Panc1 (cell line): ENCODE results near the gene PXK. TPM values are rescaled to one million over a fixed set of nuclear protein-coding genes. Genes with fewer than 3 reads are reported as not detected.

Source experiments
- ATAC-seq: fragments of 200-7000 bp; cut with Tn5 transposase; 2 replicates; pipeline ENCODE4 v1.9.1; 2020; ENCODE audit warnings: mild to moderate bottlenecking, moderate library complexity
- BruUV-seq: library from RNA; stranded (reverse); fragments of 400-500 nt; replicated peaks from 2 replicates; lab custom pipeline; 2021; lab: Mats Ljungman, UMichigan
- CTCF ChIA-PET: fragments of 300-600 bp; sonication (Branson Sonifier 250); formaldehyde crosslinking; loops from one replicate; lab custom pipeline; 2022; ENCODE audit warnings: antibody characterized with exemption; lab: Charles Lee
- POLR2A ChIA-PET: fragments of 300-600 bp; sonication (Branson Sonifier 250); formaldehyde crosslinking; loops from one replicate; lab custom pipeline; 2022; ENCODE audit warnings: antibody characterized with exemption; lab: Charles Lee
- DNase-seq: peaks from one replicate; pipeline ENCODE4 v3.0.0-alpha.2; 2010; ENCODE audit warnings: low read depth, low spot score
- H3K27ac ChIP-seq: 2 replicates; pipeline ENCODE4 v1.5.1; 2011; ENCODE audit warnings: mild to moderate bottlenecking, low read length, inconsistent platforms
- H3K27me3 ChIP-seq: fragments of 200-500 bp; sonication (Bioruptor generic); 2 replicates; pipeline ENCODE4 v1.6.0; 2014; ENCODE audit warnings: low read length, inconsistent platforms; ENCODE audit not compliant: control insufficient read depth, insufficient read depth
- H3K36me3 ChIP-seq: fragments of 200-500 bp; sonication (Bioruptor generic); 2 replicates; pipeline ENCODE4 v1.5.1; 2014; ENCODE audit warnings: inconsistent platforms, mild to moderate bottlenecking, low read length, moderate library complexity; ENCODE audit not compliant: control insufficient read depth, insufficient read depth
- H3K4me1 ChIP-seq: 2 replicates; pipeline ENCODE4 v1.5.1; 2011; ENCODE audit warnings: inconsistent platforms, mild to moderate bottlenecking, low read length, moderate library complexity; ENCODE audit not compliant: control insufficient read depth, insufficient read depth
- H3K4me3 ChIP-seq, 2 experiments: 2 replicates each; pipeline ENCODE4 v1.5.1; 2011 to 2012; ENCODE audit warnings: low read depth in 2 of 2, low read length in 2 of 2, mild to moderate bottlenecking in 2 of 2, inconsistent platforms in 1 of 2, moderate library complexity in 1 of 2
- H3K9me3 ChIP-seq: fragments of 200-500 bp; sonication (Bioruptor generic); 2 replicates; pipeline ENCODE4 v1.5.1; 2014; ENCODE audit warnings: low read depth, mild to moderate bottlenecking, inconsistent platforms, low read length, moderate library complexity; ENCODE audit not compliant: control insufficient read depth, insufficient read depth
- CTCF ChIP-seq: fragments of 450-650 bp; IDR thresholded peaks from 2 replicates; pipeline ENCODE4 v1.5.1; 2017; ENCODE audit warnings: mild to moderate bottlenecking
- POLR2AphosphoS5 ChIP-seq: IDR thresholded peaks from 2 replicates; pipeline ENCODE4 v1.6.1; 2012; ENCODE audit warnings: mild to moderate bottlenecking, low read depth, low read length, moderate library complexity
- REST ChIP-seq, 2 experiments: IDR thresholded peaks; 2 replicates each; pipeline ENCODE4 v1.6.1; 2011 to 2012; ENCODE audit warnings: low read depth in 2 of 2, control low read depth in 1 of 2, low read length in 1 of 2, mild to moderate bottlenecking in 1 of 2, moderate library complexity in 1 of 2; ENCODE audit not compliant: insufficient read depth in 1 of 2
- SIN3A ChIP-seq: IDR thresholded peaks from 2 replicates; pipeline ENCODE4 v1.6.1; 2012; ENCODE audit warnings: low read depth, mild to moderate bottlenecking, low read length, moderate library complexity, borderline replicate concordance; ENCODE audit not compliant: insufficient read depth
- TCF7L2 ChIP-seq: IDR thresholded peaks from 2 replicates; pipeline ENCODE4 v1.6.1; 2011; ENCODE audit warnings: mild to moderate bottlenecking, low read depth, low read length, inconsistent platforms
- in situ Hi-C: cut with HindIII; loops from 2 replicates; pipeline ENCODE4 v1.10.0; 2016; ENCODE audit warnings: low sequenced_read_pairs, low pct_unique_long_range_greater_than_20kb
- intact Hi-C: fragments of 100-400 bp; cut with micrococcal nuclease; formaldehyde crosslinking; loops from one replicate; pipeline ENCODE4 v1.10.0; 2022; ENCODE audit not compliant: unreplicated experiment
- total RNA-seq: library from RNA; stranded (reverse); gene quantifications from one replicate; pipeline ENCODE4 v1.2.1, GENCODE V29; 2021; ENCODE audit not compliant: unreplicated experiment

PXK gene
- total RNA-seq, 1 experiment from 2014 or later = 14.2 TPM

- ChIA-PET POLR2A (no interaction called here), CTCF (no interaction called here)
- DNase-seq = no peak
- BruUV-seq = no TSS peak
- Histone ChIP-seq H3K36me3 (peaks cover 25% of the 10 kb centered on the region), H3K9me3 (no peaks in the 10 kb centered on the region), H3K27ac (no peak overlapping the region), H3K4me1 (no peaks in the 10 kb centered on the region), H3K27me3 (no peaks in the 10 kb centered on the region), H3K4me3 (no peak overlapping the region)
- TF ChIP-seq SIN3A = no peak
- no peak for TF ChIP-seq POLR2AphosphoS5
- TF ChIP-seq TCF7L2 = no peak
- TF ChIP-seq CTCF = no peak
- no peak for TF ChIP-seq REST (IDR thresholded peaks at IDR 0.05; ENCODE audit: insufficient read depth in 1 of 2, low read depth in 2 of 2, low read length in 1 of 2)
- in situ Hi-C loops = no loop called here
- intact Hi-C loops = no loop called here
- ATAC-seq = no peak
These were observed 93.1 kb downstream of the PXK start for GRCh38 chr3:58425782-58426181.

- Histone ChIP-seq H3K9me3 (no peaks in the 10 kb centered on the region), H3K36me3 (peaks cover 25% of the 10 kb centered on the region), H3K27ac (no peak overlapping the region), H3K4me3 (no peak overlapping the region), H3K4me1 (no peaks in the 10 kb centered on the region), H3K27me3 (no peaks in the 10 kb centered on the region)
- no peak for ATAC-seq
- BruUV-seq = TSS peak; percentile 32
- POLR2A ChIA-PET = no interaction called here
- CTCF ChIA-PET = no interaction called here
- intact Hi-C loops = no loop called here
- no peak for TF ChIP-seq TCF7L2
- TF ChIP-seq CTCF = no peak
- no peak for TF ChIP-seq POLR2AphosphoS5
- TF ChIP-seq REST (IDR thresholded peaks at IDR 0.05; ENCODE audit: insufficient read depth in 1 of 2, low read depth in 2 of 2, low read length in 1 of 2) = no peak
- no peak for TF ChIP-seq SIN3A
- in situ Hi-C loops = no loop called here
- no peak for DNase-seq
These were observed 95.1 kb downstream of the PXK start for GRCh38 chr3:58427661-58428361.
